Activated CD8-positive, alpha-beta memory T cell treated with anti-CD3 and anti-CD28 coated beads, Interleukin-2, amount 50 U/mL, for 24 hours (primary cell): Measurements from ENCODE around the gene HHLA2.

ENCODE experiments used
- DNase-seq: peaks from one replicate; pipeline ENCODE4 v3.0.0-alpha.2; 2020; ENCODE audit errors: extremely low read depth

HHLA2 gene

GRCh38 chr3:108298056-108298455 lies 1.7 kb downstream of the HHLA2 start:
- DNase-seq = no peak

- DNase-seq = no peak
Observed at GRCh38 chr3:108300103-108300849, 3.9 kb downstream of the HHLA2 start.

GRCh38 chr3:108301695-108302404 lies 5.5 kb downstream of the HHLA2 start:
- no peak for DNase-seq

GRCh38 chr3:108302570-108302969 lies 6.2 kb downstream of the HHLA2 start:
- DNase-seq = no peak

- no peak for DNase-seq
Observed at GRCh38 chr3:108305484-108306172, 9.3 kb downstream of the HHLA2 start.

GRCh38 chr3:108311797-108312196 lies 15.4 kb downstream of the HHLA2 start:
- no peak for DNase-seq

GRCh38 chr3:108312656-108313055 lies 16.3 kb downstream of the HHLA2 start:
- DNase-seq = no peak

- no peak for DNase-seq
Observed at GRCh38 chr3:108315767-108316301, 19.5 kb downstream of the HHLA2 start.

GRCh38 chr3:108319428-108320082 lies 23.2 kb downstream of the HHLA2 start:
- DNase-seq = no peak

GRCh38 chr3:108320746-108321350 lies 24.5 kb downstream of the HHLA2 start:
- no peak for DNase-seq

- DNase-seq = no peak
Observed at GRCh38 chr3:108322352-108322751, 26.0 kb downstream of the HHLA2 start.

GRCh38 chr3:108324177-108324576 lies 27.8 kb downstream of the HHLA2 start:
- no peak for DNase-seq

GRCh38 chr3:108327168-108327567 lies 30.8 kb downstream of the HHLA2 start:
- no peak for DNase-seq

- no peak for DNase-seq
Observed at GRCh38 chr3:108328821-108329486, 32.6 kb downstream of the HHLA2 start.

GRCh38 chr3:108329508-108329907 lies 33.2 kb downstream of the HHLA2 start:
- DNase-seq = no peak

GRCh38 chr3:108329947-108330346 lies 33.6 kb downstream of the HHLA2 start:
- DNase-seq = no peak

GRCh38 chr3:108331792-108332191 lies 35.4 kb downstream of the HHLA2 start:
- DNase-seq = no peak

GRCh38 chr3:108333961-108334360 lies 37.6 kb downstream of the HHLA2 start:
- no peak for DNase-seq

GRCh38 chr3:108334701-108335100 lies 38.4 kb downstream of the HHLA2 start:
- no peak for DNase-seq

GRCh38 chr3:108338901-108339545 lies 42.7 kb downstream of the HHLA2 start:
- DNase-seq = no peak
